Type B pancreatic cell (in vitro differentiated cells): ENCODE data around the gene PRELID2. TPM values are rescaled to one million over a fixed set of nuclear protein-coding genes. Genes with fewer than 3 reads are reported as not detected.

ENCODE experiments used
- DNase-seq: peaks from one replicate; pipeline ENCODE4 v3.0.0; 2021; ENCODE audit warnings: mixed read lengths; ENCODE audit not compliant: unreplicated experiment; ENCODE audit errors: extremely low spot score
- H3K27ac Mint-ChIP-seq: 2 replicates; pipeline ENCODE4 v1.8.0; 2021; ENCODE audit warnings: mild to moderate bottlenecking, mixed read lengths
- H3K27me3 Mint-ChIP-seq: 2 replicates; pipeline ENCODE4 v1.8.0; 2021; ENCODE audit warnings: mixed read lengths
- H3K36me3 Mint-ChIP-seq: 2 replicates; pipeline ENCODE4 v1.8.0; 2021; ENCODE audit warnings: mixed read lengths
- H3K4me1 Mint-ChIP-seq: one replicate; pipeline ENCODE4 v1.8.0; 2021; ENCODE audit warnings: mixed read lengths; ENCODE audit not compliant: unreplicated experiment
- H3K4me3 Mint-ChIP-seq: 2 replicates; pipeline ENCODE4 v1.8.0; 2021; ENCODE audit warnings: mild to moderate bottlenecking, mixed read lengths
- H3K9me3 Mint-ChIP-seq: 2 replicates; pipeline ENCODE4 v1.8.0; 2021; ENCODE audit warnings: mixed read lengths
- CTCF ChIP-seq: fragments of 200-600 bp; sonication (generic); conservative IDR thresholded peaks from 2 replicates; pipeline ENCODE4 v1.5.0; 2021; ENCODE audit warnings: antibody characterized with exemption, mild to moderate bottlenecking
- total RNA-seq: library from RNA; stranded (reverse); gene quantifications from 2 replicates; pipeline ENCODE4 v1.2.1, GENCODE V29; 2021; ENCODE audit warnings: low replicate concordance

Gene PRELID2
- total RNA-seq, 1 donor from 2014 or later, result 19.6 TPM

DNA sequence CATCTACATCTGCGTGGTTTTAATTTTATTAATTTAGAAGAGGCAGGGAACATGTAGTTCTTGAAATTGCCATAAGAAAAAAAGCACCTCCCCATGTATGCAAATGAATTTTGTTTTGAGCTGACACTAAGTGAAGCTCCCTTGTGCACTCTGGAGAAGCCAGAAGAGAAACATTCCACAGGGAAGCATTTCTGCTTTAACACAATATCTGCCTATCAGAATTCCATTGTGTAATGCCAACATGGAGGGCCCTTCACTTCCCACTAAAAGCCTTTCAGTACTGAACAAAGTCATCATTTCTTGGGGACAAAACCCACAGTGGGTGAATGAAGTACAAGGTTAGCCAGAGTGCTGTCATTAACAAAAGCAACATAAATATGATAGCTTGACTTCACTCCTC, 59.7 kb downstream of the PRELID2 start:
- Mint-ChIP-seq H3K27me3 (no peaks in the 10 kb centered on the region), H3K4me1 (peaks cover 11% of the 10 kb centered on the region), H3K9me3 (peaks cover 5% of the 10 kb centered on the region), H3K4me3 (no peak overlapping the region), H3K27ac (no peak overlapping the region), H3K36me3 (peaks cover 7% of the 10 kb centered on the region)
- TF ChIP-seq CTCF, result no peak
- no peak for DNase-seq

GRCh38 chr5:145774442-145774841, 60.7 kb downstream of the PRELID2 start:
- Mint-ChIP-seq H3K4me3 (no peak overlapping the region), H3K27me3 (no peaks in the 10 kb centered on the region), H3K4me1 (peaks cover 13% of the 10 kb centered on the region), H3K9me3 (peaks cover 5% of the 10 kb centered on the region), H3K27ac (no peak overlapping the region), H3K36me3 (peaks cover 7% of the 10 kb centered on the region)
- no peak for TF ChIP-seq CTCF
- no peak for DNase-seq

DNA sequence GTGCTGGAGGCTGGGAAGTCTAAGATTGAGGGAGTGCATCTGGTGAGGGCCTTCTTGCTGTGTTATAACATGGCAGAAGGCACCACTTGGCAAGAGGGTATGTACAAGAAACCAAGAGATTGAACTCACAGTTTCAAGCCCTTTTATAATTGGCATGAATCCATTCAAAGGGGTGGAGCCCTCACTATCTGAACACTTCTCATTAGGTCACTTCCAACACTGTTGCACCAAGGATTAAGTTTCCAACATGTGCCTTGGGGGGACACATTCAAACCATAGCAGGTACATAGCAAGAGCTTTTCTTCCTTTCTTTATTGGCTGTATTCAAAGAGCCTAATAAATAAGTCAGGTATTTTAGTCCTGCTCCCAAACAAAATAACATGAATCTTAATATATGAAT, 62.7 kb downstream of the PRELID2 start:
- peaks cover 19% of the 10 kb centered on the region for H3K4me1 Mint-ChIP-seq
- no peak overlapping the region for H3K4me3 Mint-ChIP-seq
- H3K27ac Mint-ChIP-seq, result no peak overlapping the region
- peaks cover 8% of the 10 kb centered on the region for H3K36me3 Mint-ChIP-seq
- H3K9me3 Mint-ChIP-seq, result peaks cover 5% of the 10 kb centered on the region
- no peak for TF ChIP-seq CTCF
- no peaks in the 10 kb centered on the region for H3K27me3 Mint-ChIP-seq
- no peak for DNase-seq

- no peaks in the 10 kb centered on the region for H3K27me3 Mint-ChIP-seq
These were observed 66.3 kb downstream of the PRELID2 start for GRCh38 chr5:145768863-145769262.

DNA sequence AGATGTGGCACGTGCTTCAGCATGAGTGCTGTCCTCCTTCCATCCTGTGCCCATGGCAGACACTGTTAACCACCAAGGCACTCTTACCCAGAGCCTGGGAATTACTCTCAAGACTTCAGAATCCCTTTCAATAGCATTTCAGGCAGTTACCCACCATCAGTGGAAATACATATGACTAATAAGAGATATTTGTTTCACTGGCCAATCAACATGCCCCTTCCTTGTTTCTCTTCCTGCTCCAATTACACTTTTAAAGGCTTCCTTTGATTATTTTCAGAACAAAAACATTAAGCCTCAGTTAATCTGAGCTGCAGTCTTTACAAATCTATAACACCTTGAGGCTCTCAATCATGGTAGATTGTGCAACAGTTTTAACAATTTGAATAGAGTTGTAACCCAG, 70.8 kb downstream of the PRELID2 start:
- peaks cover 4% of the 10 kb centered on the region for H3K4me1 Mint-ChIP-seq
- H3K9me3 Mint-ChIP-seq, result no peaks in the 10 kb centered on the region
- H3K4me3 Mint-ChIP-seq, result no peak overlapping the region
- TF ChIP-seq CTCF, result no peak
- H3K36me3 Mint-ChIP-seq, result peaks cover 11% of the 10 kb centered on the region
- H3K27ac Mint-ChIP-seq, result no peak overlapping the region
- no peaks in the 10 kb centered on the region for H3K27me3 Mint-ChIP-seq
- DNase-seq, result no peak

More at GRCh38 chr5:145768863-145769262, 66.3 kb downstream of the PRELID2 start:
- Mint-ChIP-seq H3K4me1 (peaks cover 8% of the 10 kb centered on the region), H3K27ac (no peak overlapping the region), H3K9me3 (peaks cover 5% of the 10 kb centered on the region), H3K36me3 (peaks cover 11% of the 10 kb centered on the region), H3K4me3 (no peak overlapping the region)
- DNase-seq, result no peak
- TF ChIP-seq CTCF, result no peak

GRCh38 chr5:145762833-145763232, 72.3 kb downstream of the PRELID2 start:
- DNase-seq, result no peak
- Mint-ChIP-seq H3K4me3 (no peak overlapping the region), H3K4me1 (no peaks in the 10 kb centered on the region), H3K9me3 (no peaks in the 10 kb centered on the region), H3K36me3 (peaks cover 11% of the 10 kb centered on the region), H3K27me3 (no peaks in the 10 kb centered on the region), H3K27ac (no peak overlapping the region)
- no peak for TF ChIP-seq CTCF
